ENCODE measurements around the gene SYS1.

SYS1 gene

GRCh38 chr20:45392733-45393132 is 29.8 kb downstream of the SYS1 start:
- DNase-seq: no peak

DNA sequence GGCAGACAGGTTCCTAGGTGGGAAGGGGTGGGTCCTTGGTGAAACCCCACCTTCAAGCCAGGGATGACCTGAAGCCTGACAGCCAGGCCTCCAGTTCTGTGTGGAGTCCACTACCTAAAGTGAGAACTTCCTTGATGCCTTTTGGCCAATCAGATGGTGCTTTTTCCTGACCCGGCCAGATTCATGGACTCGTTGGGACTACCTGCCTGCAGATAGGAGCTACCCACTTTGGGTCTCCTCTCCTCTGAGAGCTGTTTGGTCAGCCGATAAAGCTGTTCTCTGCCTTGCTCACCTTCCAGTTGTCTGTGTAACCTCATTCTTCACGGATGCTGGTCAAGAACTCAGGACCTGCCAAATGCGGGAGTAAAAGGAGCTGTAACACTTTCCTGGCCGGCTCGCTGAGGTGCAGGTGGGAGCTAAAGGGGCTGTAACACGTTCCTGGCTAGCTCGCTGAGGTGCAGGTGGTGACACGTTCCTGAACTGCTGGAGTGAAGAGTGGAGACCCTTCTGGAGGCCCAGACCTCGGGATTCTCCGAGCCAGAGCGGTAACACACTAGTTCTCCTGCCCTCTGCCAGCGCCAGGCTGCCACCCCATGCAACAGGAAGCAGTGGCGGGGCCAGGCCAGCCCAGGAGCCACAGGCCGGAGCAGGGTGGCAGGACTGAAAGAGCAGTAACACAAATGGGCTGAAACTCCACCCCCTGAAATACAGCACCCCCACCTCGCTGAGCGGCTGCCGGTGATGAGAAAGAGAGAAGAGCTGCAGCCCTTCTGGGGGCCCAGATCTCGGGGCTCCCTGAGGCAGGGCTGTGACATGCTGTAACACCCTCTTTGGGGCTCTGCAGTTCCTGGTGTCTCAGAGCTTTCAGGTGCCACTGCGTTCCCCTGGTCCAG is 31.5 kb downstream of the SYS1 start:
- no peak for DNase-seq

- no peak for DNase-seq
These were observed 32.1 kb downstream of the SYS1 start for GRCh38 chr20:45395114-45395415.

DNA sequence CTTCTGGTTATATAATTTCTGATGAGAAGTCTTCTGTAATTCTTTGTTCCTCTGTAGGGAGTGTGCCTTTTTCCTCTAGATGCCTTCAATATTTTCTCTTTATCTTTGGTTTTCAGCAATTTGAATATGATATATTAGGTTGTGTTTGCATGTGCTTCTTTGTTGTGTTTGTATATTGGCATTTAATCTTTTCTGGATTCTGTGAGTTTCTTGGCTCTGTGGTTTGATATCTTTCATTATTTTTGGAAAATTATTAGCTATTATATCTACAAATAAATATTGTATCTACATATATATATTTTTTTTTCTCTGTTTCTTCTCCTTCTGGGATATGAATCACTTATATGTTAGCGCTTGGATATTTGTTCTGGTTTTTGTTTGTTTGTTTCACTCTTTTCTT is 36.1 kb downstream of the SYS1 start:
- DNase-seq: no peak

DNA sequence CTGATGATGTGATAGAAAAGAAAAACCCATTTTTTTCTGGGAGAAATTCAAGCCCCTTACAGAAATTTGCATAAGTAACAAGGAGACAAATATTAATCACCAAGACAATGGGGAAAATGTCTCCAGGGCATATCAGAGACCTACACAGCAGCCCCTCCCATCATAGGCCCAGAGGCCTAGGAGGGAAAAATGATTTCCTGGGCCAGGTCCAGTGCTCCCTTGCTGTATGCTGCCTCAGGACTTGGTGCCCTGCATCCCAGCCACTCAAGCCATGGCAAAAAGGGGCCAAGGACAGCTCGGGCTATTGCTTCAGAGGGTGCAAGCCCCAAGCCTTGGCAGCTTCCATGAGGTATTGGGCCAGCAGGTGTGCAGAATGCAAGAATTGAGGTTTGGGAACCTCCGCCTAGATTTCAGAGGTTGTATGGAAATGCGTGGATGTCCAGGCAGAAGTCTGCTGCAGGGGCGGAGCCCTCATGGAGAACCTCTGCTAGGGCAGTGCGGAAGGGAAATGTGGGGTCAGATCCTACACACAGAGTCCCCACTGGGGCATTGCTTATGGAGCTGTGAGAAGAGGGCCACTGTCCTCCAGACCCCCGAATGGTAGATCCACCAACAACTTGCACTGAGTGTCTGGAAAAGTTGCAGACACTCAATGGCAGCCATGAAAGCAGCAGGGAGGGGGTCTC is 37.5 kb downstream of the SYS1 start:
- DNase-seq: no peak

GRCh38 chr20:45402946-45403345 is 40.0 kb downstream of the SYS1 start:
- no peak for DNase-seq

- no peak for DNase-seq
These were observed 41.5 kb downstream of the SYS1 start for GRCh38 chr20:45404438-45404837.

DNA sequence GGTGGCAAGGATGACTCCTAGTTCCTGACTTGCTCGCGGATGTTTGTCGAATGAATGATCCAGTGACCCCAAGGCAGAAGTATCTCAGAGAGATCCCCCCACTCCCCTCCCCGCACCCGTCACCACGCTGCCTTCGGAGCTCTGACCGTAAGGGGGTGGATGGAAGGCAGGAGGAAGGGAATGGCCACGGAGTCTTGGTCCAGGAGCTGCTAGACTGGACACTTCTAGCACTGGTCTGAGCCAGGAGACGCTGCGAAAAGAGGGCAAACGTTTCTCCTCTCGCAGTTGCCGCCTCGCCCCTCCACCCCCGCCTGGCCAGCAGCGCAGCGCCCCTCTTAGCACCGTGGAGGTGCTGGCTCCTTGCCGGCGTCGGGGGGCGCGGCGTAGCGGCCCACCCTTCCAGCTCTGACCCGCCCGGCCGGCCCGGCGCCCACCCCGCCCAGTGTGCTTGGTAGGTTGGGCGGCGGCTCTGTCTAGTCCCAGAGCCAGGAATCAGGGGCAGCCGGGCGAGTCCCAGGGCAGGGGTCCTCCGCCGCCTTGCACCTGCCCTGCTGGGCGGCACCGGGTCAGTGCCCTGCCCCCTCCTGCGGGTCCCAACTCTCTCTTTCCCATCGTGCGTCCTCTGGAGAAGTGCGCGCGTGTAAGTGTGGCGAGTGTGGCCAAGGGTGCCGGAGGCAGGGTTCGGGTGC is 42.8 kb downstream of the SYS1 start:
- no peak for DNase-seq

DNA sequence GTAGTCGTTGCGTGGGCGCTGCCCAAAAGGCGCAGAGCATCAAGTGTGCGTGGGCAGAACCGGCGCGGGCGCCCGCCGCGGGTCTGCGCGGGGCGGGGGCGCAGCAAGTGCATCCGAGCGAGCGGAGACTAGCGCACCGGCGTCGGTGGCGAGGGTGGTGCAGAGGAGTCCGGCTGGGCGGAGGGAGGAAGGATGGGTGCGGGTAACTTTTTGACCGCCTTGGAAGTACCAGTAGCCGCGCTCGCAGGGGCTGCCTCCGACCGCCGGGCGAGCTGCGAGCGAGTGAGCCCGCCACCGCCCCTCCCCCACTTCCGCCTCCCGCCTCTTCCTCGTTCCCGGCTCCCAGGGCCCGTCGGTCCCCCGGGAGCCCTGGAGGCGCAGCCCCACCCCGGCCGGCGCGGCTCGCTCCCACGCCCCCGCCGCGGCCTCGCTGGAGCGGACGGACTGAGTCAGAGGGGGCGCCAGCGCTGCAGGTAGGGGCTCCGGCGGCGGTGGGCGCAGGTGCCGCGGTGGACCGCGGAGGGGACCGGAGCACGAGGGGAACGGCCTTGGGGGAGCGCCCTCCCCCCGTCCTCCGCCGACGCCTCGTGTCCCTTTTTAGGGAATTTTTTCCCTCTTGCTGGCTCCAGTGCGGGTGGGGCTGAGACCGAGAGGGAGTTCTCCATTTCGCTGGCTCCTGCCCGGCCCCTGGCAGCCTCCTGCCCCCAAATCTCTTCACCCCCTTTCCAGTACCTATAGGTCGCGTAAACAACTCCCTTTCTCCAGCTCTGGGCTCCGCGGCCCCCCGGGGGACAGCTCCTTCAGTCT is 43.5 kb downstream of the SYS1 start:
- peak; percentile 4 for DNase-seq

GRCh38 chr20:45407067-45407745 is 44.2 kb downstream of the SYS1 start:
- no peak for DNase-seq

DNA sequence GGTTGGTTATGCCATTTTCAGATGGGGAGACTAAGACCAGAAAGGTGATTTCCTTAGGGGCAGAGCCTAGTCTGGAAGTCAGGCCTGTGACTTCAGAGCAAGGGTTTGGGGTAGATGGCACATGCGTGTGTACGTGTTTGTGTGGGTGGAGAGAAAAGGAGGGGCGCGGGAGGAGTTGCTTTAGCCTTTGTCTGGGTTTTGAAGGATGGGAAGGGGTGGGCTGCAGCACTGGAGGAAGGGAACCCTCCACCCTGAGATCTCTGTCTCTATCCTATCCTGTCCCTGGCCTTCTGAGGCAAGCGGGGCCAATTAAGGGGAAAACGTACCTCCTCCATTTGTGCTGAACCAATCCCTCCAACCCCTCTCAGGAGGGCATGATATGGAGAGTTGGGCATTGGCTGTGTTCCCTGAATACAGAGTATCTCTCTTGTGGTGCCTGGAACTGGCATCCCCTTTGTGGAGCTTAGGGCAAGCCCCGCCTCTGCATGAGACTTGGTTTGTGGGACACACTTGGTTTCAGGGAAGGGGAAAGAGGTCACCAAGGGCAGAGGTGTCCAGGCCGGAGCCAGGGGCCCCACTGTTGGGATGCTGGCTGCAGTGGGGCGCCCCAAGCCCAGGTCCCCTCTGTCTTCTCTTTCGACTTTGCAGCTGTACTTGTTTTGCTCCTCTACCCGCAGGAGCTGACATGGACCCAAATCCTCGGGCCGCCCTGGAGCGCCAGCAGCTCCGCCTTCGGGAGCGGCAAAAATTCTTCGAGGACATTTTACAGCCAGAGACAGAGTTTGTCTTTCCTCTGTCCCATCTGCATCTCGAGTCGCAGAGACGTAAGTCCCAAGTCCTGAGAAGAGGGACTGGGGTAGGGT is 45.1 kb downstream of the SYS1 start, which contains the start of gene DBNDD2:
DBNDD2 (plus strand) TSS at position 507 of the 863 bp plus-strand sequence; CDS start at position 686, 179 bp downstream.
- DNase-seq: no peak

- no peak for DNase-seq
These were observed 45.8 kb downstream of the SYS1 start for GRCh38 chr20:45408646-45409213.

- DNase-seq: no peak
These were observed 46.7 kb downstream of the SYS1 start for GRCh38 chr20:45409521-45410272.

DNA sequence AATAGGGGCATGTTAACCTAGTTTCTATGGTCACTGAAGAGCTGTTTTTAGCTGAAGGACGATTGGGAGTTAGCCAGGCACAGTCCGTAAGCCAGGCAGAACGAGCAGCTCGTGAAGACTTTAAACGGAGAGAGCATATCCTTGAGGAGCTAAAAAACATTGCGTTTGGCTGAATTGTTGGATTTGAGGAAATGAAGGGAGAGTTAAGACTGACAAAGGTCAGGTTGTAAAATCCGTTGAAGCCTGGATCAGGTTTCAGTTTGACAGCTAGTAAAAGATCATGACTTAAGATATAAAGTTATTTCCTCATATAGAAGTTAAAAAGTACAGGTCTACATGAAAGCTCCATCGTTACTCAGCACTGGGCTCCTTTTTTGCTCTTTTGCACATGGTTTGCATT is 47.9 kb downstream of the SYS1 start:
- no peak for DNase-seq

DNA sequence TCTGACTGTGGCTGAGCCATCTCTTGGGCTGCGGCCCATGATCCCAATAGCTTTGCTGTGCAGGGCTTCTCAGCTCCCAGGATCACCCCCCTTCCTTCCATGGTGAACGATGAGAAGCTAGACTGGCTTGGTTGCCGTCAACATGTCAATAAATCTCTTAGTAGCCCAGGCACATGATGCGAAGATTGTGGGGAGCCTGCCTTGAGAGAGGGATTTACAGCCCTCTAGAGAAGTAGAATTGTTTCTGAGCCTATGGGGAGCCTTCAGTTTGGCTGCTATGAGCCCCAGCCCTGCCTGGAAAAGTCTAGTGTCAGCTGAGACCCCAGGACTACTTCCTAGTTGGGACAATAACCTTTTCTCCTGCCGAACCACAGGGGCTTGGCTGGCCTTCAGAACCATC is 49.7 kb downstream of the SYS1 start:
- no peak for DNase-seq

GRCh38 chr20:45413479-45413878 is 50.5 kb downstream of the SYS1 start:
- DNase-seq: no peak

DNA sequence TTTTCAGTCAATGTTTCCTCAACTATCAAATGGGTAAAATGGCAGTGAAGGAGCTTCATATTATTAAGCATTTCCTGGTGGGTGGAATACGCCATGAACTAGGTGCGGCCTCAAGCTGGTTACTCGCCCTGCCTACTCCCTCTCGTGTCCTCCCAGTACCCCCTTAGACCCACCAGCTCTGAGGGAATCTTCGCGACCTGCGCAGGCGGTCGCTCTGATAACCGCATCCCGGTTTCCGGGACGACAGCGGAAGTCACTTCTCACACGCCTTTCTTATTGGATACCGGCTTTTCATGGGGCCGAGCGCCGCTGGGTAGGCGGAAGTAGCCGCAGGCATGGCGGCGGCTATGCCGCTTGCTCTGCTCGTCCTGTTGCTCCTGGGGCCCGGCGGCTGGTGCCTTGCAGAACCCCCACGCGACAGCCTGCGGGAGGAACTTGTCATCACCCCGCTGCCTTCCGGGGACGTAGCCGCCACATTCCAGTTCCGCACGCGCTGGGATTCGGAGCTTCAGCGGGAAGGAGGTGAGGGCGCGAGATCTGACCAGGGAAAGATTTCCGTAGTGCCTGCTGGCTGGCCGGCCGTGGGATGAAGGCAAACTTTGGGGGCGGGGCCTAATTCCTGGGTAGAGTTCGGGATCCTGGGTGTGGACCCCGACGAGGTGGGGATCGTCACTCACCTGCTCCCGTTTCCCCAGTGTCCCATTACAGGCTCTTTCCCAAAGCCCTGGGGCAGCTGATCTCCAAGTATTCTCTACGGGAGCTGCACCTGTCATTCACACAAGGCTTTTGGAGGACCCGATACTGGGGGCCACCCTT is 53.1 kb downstream of the SYS1 start, which contains the start of gene PIGT:
PIGT (plus strand) TSS at position 320 of the 816 bp plus-strand sequence; CDS start at position 336, 16 bp downstream.
- DNase-seq: peak; percentile 81

DNA sequence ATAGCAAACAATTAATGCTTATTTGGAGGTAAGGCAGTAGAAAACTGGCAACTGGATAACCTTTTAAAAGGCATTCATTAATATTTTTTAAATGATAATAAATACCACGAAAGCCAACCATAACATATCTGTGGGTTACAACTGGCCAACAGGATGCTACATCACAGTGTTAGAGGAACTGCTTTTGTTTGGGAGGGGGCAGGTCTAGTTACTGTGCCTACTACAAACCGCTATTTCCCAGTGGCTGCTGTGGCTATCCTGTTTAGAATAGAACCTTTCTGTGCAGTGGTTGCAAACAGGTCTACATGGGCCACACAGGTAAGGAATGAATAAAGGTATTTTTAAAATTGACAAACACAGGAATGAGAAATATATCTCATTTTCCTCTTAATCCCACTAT is 54.0 kb downstream of the SYS1 start:
- no peak for DNase-seq

Data from GDM1 (cell line).